ENCODE results near the gene ADAMTS10.
"Not testable (repeated sequence)": the region's sequence is repeated elsewhere in the genome, so short reads cannot be mapped to it uniquely, and the experiment has no call there.

Gene ADAMTS10

DNA sequence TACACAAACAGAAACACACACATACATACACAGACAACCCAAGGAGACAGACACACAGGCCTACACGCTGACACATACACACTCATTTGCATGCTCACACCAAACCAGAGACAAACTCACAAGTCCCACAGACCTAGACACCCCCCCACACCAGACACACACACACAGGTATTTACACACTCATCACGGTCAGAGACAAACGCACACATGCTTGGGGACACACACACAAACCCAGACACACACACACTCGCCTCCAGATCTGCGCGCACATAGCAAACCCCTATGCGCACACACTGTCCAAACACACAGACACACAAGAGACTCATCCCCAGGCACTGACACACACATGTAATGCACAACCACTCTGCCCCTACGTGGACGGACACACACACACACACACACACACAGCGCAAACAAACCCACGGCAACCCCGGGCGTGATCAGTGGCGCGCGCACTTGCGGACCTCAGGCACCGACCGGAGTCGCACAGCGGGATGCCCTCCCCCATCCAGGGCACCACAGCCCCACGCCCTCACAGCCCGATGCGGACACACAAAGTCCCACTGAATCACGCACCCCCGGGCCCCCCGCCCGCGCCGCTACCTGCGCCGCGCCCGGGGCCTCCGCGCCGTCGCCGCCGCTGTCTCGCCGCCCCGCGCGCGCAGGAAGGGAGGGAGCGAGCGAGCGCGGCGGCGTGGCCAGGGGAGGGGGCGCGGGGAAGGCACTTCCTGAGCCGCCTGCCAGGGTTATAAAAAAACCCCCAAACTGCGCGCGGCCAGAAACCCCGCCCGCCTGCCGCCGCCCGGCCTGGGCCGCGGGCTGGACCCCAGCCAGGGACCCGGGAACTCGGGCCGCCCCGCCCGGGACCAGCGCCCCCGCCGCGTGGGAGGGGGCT lies at the start of gene ADAMTS10:
Gene ADAMTS10 (minus strand): TSS at position 675 of the 895 bp plus-strand sequence. CDS start 5,005 bp downstream, outside the sequence.
- DNase-seq: no peak

DNA sequence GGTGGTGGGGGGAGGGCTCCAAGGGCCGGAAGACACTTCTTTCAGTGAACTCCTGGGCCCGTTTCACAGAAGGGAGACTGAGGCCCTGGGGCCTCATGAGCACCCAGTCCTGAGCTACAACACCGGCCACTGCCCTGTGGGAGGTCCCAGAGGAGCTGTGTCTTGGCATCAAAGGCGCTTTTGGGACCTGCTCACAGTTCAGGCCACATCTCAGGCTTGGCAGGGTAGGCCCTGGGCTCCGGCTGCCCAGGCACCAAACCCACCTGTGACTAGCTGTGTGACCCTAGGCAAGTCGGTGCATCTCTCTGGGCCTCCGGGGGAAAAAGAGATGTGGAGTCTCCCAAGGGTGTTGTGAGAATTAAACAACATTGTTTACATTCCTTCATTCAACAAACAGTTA lies 49.4 kb upstream of the ADAMTS10 start:
- no peak for DNase-seq

- no peak for DNase-seq
Measured at GRCh38 chr19:8657869-8658268, 47.4 kb upstream of the ADAMTS10 start.

- peak in 2 of 3 experiments; percentile 10 to 26 for DNase-seq
Measured at GRCh38 chr19:8655340-8655709, 44.8 kb upstream of the ADAMTS10 start.

DNA sequence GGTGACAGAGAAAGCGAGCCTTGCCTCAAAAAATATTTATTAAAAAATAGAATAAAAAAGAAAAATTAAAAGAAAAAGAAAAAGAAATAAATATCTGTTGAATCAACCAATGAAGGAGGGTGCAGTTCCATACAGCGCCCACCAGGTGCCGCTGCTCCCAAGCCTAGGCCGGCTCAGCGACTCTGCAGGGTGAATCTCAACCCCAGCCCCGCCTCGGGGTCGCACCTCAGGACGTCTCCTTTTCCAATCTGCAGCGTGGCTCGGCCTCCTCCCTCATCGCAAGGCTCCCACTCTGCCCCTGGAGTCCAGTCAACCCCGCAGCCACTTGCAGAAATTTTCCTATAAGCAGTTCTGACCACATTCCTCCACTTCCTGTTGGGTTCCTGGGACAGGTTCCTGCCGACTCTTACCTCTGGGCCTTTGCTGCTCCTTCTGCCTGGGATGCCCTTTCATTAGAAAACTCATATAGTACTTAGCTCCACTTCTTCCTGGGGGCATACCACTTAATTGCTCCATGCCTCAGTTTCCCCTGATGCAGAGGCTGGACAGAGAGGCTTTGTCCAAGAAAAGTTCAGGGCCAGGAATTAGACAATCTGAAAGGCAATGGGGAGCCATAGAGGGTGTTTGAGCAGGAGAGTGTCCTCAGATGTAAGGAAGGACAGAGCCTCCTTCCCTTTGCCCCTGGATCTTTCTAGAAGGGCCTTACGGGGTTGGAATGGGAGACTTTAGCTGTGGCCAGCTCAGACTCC lies 44.2 kb upstream of the ADAMTS10 start:
- peak; percentile 19 to 56 (median 32) for DNase-seq

GRCh38 chr19:8648240-8648639 lies 37.7 kb upstream of the ADAMTS10 start:
- DNase-seq: no peak

DNA sequence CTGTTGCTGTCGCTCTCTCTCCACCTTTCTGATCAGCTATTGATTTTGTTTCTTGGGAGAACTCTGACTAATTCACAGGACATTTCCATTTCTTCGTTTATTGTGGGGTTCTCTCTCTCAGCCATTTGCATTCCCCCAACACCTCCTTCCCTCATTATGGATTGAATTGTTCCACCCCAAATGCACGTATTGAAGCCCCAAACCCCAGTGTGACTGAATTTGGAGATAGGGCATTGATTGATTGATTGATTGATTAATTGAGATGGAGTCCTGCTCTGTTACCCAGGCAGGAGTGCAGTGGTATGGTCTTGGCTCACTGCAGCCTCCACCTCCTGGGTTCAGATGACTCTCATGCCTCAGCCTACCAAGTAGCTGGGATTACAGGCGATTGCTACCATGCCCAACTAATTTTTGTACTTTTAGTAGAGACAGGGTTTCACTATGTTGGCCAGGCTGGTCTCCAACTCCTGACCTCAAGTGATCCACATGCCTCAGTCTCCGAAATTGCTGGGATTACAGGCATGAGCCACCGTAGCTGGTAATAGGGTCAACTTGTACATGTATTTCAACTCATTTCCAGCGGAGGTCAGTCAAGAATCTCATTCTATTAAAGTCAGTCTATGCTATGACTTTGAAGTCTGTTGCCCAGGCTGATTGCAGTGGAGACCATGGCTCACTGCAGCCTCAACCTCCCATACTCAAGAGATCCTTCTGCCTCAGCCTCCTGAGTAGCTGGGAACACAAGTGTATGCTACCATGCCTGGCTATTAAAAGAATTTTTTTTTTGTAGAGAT lies 33.5 kb upstream of the ADAMTS10 start:
- DNase-seq: no peak

GRCh38 chr19:8642561-8642960 lies 32.0 kb upstream of the ADAMTS10 start:
- DNase-seq: no peak

DNA sequence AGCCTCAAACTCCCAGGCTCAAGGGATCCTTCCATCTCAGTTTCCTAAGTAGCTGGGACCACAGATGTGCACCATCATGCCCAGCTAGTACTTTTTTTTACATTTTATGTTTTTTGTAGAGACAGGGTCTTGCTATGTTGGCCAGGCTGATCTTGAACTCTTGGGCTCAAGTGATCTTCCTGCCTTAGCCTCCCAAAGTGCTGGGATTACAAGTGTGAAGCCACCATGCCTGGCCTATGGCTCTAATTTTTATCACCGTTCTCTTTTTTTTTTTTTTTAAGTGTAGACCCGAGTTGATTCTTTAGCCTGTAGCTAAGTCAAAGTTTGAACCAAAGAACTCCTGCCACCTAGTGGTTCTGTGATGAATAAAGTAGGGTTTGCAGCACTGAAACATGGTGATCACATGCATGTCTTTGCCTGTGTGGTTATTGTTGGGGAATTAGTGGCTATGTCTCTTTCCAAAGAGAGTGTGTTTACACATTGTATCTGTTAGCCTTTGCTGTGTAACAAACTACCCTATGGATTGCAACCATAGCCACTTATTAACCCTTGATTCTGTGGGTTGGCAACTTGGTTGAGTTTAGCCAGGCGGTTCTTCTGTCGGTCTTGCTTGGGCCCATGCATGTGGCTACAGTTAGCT lies 31.5 kb upstream of the ADAMTS10 start:
- DNase-seq: peak in 1 of 3 experiments; percentile 41

DNA sequence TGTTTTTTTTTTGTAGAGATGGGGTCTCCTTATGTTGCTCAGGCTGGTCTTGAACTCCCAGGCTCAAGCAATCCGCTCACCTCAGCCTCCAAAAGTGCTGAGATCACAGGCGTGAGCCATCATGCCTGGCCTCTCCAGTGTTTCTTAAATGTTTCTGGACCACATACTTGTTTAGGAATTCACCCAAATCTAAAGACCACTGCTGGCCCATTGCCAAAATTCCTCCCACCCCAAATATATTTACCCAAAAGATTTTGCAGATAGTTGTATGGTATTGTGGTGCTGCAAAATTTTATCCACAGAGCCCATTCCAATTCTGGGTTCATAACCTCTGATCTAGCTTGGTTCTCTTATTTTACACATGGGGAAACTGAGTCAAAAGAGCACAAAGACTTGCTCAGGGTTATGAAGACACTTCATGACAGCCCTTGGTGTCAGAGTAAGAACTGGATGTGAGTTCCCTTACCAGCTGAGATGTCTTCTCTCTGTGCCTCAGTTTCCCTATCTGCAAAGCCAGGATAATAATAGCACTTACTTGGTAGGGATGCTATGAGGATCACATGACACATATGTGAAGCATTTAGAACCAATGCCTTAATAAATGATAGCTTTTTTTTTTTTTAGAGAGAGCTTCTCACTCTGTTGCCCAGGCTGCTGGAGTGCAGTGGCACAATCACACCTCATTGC lies 30.8 kb upstream of the ADAMTS10 start:
- no peak for DNase-seq

DNA sequence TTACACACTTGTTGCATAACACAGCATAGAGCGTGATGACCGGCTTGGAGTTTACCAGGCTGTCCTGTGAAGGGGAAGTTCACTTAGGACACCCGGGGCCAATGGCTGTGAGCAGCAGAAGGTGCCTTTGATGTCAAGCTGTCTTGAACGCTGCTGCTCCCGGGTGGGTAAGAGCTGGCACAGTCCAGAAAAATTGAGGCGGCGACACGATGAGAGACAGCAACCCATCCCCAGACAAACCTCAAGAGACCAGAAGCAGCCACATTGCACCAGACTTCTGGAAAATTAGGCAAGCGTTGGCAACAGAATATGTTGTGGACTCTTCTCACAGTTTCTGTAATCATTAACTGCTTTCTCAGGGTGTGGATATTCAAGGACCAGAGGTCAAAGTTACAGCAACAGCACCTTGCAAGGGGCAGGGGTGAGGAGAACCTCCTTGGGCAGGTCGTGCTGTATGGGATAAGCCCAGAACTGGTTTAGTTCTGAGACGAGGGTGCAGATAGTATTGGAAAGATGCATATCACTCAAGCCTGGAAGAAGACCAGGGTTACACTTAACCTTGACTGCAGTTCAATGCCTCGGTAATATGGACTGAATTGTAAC lies 30.0 kb upstream of the ADAMTS10 start:
- DNase-seq: no peak

GRCh38 chr19:8639821-8640401 lies 29.4 kb upstream of the ADAMTS10 start:
- no peak for DNase-seq

GRCh38 chr19:8638078-8638619 lies 27.6 kb upstream of the ADAMTS10 start:
- no peak for DNase-seq

DNA sequence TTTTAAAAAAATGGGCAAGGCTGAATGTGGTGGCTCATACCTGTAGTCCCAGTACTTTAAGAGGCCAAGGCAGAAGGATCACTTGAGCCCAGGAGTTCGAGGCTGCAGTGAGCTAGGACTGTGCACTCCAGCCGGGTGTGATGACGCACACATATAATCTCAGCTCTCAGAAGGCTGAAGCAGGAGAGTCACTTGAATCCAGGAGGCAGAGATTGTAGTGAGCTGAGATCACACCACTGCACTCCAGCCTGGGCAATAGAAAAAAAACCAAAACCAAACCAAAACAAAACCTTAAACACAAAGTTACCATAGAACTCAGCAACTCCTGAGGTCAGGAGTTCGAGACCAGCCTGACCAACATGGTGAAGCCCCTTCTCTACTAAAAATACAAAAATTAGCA lies 26.6 kb upstream of the ADAMTS10 start:
- DNase-seq: not testable (repeated sequence)

GRCh38 chr19:8635422-8635821 lies 24.9 kb upstream of the ADAMTS10 start:
- no peak for DNase-seq

- DNase-seq: no peak
Measured at GRCh38 chr19:8631425-8631819, 20.9 kb upstream of the ADAMTS10 start.

DNA sequence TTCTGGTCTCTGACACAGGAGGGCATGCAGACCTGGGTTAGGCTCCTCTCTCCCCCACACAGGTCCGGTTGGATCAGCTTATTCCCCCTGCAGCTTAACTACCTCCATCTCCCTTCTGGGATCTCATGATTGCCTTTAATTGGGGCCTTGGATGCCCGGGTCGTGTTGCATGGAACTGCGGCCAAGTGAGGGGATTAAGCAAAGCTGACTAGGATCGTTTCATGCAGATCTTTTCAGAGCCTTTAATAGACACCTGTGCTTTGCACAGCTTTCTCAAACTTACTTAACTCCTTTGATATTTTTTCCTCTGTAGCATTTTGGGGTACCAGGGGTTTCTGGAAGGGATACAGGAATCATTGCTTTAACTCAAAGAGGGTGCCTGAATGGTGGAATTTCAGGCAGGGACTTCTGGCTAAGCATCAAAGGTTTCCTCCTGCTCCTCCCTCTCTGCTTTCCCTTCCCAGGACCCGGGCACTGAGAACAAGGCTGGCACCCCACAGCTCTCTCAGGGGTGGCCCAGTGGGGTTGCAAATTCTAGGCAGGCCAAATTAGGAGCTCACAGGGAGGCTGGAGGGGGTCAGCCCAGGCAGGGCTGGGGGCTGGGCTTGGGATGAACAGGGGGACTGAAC lies 20.4 kb upstream of the ADAMTS10 start:
- no peak for DNase-seq

DNA sequence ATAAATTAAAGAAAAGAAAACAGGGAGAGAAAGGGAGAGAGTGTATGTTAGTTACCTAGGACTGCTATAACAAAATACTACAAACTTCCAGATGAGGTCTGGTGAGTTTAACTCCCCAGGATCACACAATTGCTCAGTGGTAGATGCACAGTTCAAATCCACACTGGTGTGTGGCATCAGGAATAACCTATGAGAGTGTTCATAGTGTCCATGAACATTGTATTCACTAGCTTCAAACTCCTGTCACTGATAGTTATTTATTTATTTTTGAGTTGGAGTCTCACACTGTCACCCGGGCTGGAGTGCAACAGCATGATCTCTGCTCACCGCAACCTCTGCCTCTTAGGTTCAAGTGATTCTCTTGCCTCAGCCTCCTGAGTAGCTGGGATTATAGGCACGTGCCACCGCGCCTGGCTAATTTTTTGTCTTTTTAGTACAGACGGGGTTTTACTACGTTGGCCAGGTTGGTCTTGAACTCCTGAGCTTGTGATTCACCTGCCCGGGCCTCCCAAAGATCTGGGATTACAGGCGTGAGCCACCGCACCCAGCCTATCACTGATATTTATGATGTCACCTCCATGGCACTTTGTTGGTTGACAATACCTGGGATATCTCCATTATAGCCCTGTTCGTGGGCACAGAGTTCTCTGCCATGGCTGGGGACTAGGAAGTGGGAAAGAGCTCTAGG lies 19.6 kb upstream of the ADAMTS10 start, which contains the start of gene NFILZ:
Gene NFILZ (plus strand): TSS at position 638 of the 688 bp plus-strand sequence. CDS start 46,133 bp downstream, outside the sequence.
- no peak for DNase-seq

- DNase-seq: no peak
Measured at GRCh38 chr19:8629184-8629583, 18.7 kb upstream of the ADAMTS10 start.

DNA sequence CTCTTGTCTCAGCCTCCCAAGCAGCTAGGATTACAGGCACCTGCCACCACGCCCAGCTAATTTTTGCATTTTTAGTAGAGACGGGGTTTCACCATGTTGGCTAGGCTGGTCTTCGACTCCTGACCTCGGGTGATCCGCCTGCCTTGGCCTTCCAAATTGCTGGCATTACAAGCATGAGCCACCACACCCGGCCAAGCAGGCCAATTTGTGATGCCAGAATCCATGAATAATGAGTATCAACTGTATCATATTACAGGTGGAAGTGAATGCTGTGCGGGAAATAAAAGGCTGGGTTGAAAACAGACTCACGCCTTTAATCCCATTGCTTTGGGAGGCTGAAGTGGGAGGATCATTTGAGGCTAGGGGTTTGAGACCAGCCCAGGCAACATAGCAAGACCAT lies 16.3 kb upstream of the ADAMTS10 start:
- DNase-seq: no peak

Data from NCI-H1417 (cell line).